Stimulated activated CD4-positive, alpha-beta T cell treated with anti-CD3 and anti-CD28 coated beads, Interleukin-2, amount 100 ng/mL, for 4 hours (primary cell): Measurements from ENCODE around the gene C2orf92.
"Not testable (repeated sequence)": the region's sequence is repeated elsewhere in the genome, so short reads cannot be mapped to it uniquely, and the experiment has no call there.

ENCODE experiments used
- DNase-seq: peaks from one replicate; pipeline ENCODE4 v3.0.0-alpha.2; 2020; ENCODE audit warnings: low read depth

C2orf92 gene

DNA sequence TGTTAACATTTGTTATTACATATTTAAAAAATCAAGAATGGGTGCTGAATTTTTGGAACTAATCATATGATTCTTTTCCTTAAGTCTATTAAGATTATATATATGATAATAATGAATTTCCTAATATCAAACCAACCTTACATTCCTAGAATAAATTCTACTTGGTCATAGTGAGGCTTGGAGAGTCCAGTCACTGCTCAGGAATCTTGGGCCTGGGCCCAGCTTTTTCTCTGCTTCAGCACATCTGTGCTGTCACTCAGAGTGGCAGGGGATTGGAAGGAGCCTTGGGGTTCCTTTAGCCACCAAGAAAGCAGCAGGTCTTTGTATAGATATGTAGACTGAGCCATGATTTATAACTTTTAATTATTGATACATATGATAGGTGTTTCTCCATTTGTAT is 24.0 kb downstream of the C2orf92 start:
- no peak for DNase-seq

DNA sequence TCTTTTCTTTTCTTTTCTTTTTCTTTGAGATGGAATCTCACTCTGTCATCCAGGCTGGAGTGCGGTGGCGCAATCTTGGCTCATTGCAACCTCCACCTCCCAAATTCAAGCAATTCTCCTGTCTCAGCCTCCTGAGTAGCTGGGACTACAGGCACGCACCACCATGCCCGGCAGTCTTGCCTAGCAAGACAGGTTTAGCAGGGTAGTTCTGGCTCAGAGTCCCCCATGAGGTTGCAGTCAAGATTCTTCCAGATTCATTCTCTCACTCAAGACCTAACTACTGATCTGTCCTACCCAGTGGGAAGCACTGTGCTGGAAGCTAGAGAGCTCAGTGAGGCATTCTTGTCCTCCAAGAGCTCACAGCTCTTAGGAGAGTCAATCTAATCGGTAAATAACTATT is 26.2 kb downstream of the C2orf92 start:
- DNase-seq = no peak

DNA sequence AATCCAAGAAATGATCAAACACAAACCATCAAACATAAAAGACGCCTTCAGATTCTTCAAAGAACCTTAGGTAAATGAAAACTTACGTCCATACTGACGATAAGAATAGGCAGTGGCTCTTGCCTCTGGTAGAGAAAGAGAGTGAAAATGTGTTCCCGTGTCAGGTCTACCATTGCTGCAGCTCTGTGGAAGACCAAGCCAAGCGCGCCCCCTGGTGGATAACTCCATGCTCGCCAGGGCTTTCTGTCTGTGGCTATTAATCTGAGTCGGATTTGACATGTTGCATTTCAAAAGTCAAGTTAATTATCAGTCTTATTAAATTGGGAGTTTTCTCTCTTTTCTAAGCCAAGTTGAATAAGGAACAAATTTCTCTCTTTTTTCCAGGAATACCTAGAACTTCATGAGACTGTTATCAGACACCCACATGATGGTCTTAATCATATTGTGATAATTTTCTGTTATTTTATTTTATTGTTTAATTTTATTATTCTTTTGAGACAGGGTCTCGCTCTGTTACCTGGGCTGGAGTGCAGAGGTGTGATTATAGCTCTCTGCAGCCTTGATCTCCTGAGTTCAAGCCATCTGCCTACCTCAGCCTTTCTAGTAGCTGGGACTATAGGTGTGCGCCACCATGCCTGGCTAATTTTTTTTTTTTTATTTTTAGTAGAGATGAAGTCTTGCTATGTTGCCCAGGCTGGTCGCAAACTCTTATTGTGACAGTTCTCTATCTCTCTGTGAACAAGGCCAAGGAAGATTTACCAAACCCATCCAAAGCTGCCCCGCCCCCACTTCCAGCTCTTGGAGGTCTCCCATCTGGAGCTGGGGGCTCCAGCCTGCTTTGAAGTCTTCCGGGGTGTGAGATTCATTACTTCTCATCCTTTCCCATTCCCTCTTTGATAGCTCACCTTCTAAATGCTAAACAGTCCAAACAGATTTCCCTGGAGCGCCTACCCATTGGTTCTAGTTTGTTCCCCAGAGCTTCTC is 28.0 kb downstream of the C2orf92 start:
- DNase-seq = peak; percentile 83

DNA sequence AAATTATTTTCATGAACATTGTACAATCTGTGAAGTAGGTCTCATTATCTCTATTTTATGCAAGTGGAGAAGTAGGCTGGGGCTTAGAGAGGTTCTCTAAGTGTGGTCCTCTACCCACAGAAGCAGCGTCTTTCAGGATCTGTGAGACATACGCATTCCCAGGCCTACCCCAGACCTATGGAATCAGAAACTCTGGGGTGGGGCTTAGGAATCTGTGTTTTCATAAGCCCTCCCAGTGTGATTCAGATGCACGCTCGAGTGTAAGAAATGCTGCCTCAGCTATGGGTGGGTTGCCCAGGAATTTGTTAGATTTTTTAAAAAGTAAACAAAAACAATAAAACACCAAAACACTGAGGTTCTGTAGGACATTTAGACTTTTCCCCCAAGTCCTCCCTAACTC is 29.0 kb downstream of the C2orf92 start:
- no peak for DNase-seq

DNA sequence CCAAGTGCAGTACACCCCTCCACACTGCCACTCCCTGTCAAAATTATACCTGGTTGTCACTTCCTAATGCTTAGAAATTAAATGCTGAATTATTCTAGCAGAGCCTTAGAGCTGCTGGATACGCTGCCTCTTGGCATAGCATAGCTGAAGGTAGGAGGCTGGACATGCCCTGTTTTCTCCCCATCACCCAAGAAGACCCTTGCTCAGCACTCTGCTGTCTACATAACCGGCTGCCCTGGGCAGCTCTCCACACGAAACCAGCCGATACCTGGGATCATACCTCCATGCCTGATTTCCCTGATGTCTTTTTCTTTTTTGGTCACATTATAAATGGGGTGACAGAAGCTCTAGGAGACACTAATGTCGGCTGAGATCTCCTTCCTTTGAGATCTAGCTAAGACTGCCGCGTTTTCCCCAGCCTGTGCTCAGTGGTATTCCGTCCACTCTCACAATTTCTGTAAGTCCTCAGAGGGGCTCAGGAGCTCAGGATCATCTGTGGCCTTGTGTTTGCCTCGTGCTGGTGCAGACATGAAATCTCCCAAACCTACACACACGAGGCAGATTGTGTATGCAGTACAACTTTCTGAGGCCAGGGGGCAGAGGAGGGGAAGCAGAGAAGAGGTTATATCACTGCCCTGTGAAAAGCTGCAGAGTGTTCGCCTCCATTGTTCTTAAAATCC is 30.4 kb downstream of the C2orf92 start:
- peak; percentile 50 for DNase-seq

DNA sequence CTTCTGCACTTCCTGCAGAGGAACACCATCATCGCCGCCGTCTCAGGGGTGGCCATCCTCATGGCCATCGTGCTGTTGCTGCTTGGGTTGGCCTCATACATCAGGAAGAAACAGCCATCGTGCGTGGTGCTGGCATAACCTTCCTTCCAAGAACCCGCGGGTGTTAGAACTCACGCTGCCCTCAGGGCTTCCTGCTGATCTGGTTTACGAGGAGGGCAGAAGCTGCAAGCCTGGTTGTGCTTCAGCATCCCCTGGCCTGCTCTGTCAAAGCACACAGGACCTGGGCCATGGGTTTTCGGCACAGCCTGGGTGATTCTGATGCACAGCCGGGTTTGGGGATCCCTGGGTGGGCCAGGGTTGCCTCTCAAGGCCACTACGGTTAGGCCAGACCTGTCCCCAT is 31.7 kb downstream of the C2orf92 start:
- DNase-seq = no peak

DNA sequence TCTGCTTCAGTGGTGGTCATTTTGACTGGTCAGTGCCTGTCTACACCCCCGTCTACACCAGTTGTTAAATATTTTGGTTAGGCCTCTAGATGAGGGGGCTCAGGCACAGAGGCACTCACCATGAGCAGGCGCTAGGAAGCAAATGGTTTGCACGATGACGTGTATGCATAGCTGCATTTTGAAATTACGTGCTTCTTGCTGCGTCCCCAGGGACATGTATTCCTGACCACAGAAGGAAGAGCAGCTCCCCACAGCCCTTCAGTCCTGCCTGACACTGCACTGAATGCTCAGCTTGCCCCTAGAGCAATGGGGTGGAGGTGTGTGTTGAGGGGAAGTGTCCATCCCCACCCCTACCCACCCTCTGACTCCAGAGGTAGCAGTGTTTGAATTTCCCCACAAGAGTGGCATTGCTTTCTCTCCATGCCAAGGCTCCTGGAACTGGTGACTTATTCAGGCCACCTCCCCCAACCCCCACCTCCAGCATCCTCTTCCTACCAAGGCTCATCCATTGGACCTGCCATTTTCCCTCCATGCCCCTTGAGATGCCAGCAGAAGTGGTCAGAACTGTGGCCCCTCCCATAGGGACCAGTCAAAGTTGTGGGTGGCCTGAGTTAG is 32.4 kb downstream of the C2orf92 start:
- DNase-seq = no peak

DNA sequence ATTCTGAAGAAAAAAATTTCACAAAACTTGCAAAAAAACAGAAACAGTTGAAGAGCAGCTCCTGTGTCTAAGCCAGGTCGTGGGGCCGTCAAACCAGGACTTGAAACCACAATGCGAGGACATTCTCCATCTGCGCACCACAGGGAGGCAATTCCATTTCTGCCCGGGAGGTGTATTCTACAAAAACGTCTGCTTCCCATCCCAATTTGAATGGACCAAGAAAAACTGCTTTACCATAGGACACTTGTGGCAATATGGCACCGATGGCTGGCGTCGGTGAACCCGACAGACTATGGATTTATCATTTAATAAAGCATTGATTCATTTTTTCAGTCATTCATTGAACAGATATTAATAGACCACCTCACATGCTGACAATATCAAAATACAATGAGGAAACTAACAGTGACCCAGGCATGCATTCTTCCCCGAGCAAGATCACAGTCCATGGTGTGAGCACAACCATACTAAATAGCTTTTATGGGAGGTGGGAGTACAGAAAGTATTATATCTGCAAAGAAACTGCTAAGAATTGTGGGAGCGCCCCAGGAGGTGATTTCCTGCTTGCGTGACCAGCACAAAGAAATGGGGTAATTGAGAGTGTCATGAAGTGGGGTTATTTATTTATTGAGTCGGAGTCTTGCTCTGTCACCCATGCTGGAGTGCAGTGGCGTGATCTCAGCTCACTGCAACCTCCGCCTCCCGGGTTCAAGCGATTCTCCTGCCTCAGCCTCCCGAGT is 33.4 kb downstream of the C2orf92 start:
- no peak for DNase-seq

DNA sequence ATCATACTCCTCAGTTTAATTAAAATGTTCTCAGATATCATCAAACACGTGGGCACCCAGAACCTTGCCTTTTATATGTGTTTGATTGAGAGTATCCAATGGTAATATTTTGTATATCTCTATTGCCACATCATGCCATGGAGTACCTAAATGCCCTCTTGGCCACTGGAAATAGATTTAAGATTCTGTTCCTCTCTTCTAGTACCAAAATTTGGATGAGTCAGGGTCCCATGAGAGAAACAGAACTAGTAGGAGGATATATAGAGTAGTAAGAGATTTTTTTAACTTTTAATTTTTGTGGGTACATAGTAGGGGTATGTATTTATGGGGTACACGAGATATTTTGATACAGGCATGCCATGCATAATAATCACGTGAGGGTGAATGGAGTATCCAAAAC is 34.2 kb downstream of the C2orf92 start:
- no peak for DNase-seq

DNA sequence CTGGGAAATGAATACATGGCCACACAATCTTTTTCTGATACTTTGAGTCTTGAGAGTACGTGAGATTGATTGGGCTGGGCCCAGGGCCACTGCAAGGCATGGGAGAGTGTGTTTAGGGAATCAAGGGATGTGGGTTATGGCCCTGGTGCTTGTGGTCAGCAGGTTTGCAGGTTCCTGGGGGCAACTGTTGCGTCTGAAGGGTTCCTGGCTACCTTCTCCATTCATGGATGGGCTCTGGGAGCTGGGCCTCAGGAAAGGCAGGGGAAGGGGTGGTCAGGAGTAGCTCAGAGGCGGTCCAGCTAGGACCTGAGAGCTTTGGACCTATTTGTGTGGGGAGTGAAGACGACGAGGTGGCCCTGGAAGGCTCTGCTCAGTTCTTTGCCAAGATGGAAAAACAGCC is 35.5 kb downstream of the C2orf92 start:
- DNase-seq = no peak

DNA sequence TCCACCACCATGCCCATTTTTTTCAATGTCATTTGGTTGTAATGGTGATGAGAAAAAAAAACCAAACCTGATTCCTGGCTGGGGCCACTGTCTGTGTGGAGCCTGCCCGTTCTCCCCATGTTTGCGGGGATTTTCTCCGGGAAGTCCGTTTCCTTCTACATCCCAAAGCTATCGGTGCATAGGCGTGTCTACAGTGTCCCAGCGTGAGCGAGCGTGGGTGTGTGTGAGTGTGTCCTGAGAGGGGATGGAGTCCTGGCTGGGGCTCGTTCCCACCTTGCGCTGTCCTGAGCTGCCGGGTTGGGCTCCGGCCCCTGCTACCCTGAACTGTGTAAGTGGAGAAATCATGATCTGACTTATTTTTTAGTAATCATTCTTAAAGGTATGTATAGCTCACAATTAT is 36.6 kb downstream of the C2orf92 start:
- no peak for DNase-seq

DNA sequence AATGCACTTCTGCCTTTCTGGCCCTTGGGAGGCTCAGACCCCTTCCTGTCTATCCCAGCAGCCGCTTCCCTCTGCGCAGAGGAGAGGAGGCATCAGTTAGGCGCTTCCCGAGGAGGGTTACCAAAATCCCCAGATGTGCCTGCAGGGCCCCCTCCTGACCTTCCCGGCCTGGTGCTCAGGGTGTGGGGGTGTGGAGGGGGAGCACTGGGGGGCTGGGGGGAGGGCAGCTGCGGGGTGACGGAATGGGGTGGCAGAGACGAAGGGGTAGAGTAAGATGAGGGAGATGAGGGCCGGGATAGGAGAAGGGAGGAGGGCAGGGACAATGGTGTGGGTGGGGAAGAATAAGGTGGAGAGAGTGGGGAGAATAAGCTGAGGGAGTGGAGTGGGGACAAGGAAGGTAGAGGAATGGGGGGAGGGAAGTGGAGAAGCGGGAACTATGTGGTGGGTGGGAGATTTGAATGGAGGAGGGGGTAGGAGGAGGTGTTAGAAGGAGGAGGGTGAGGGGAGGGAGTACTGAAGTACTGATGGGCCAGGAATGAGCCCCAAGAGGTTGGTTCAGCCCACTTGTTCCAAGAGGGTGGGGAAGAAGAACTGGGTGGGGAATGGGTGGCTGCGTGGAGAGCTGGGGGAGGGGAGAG is 37.3 kb downstream of the C2orf92 start:
- DNase-seq = no peak

DNA sequence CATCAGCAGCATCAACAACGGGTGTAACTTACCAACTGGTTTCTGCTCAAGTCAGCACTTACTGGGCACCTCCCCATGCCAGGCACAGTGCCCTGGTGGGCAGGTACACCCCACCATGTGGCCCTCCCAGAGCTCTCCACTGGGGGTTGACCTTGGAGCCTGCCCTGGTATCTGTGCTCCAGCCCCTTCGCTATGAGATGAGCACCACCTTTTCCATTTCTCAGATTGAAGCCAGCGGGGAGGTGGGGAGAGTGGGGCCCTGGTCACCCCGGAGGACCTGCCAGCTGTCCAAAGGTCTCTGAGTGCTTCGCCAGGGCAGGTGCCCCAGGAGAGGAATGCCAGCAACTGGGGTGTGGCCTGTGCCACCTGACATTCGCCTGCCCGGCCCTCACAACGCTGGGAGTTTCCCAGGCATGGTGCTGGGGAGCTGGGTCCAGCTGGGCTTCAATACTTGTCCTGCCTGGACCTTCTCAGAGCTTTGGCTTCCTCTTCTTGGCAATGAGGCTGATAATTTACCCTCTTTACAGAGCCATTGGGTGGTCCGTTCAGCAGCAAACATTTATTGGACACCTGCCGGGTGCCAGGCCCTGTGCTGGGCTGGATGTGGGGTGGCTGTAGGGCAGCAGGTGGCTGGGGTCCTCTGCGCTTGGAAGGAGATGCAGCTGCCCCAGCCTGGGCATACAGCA is 38.0 kb downstream of the C2orf92 start:
- no peak for DNase-seq

DNA sequence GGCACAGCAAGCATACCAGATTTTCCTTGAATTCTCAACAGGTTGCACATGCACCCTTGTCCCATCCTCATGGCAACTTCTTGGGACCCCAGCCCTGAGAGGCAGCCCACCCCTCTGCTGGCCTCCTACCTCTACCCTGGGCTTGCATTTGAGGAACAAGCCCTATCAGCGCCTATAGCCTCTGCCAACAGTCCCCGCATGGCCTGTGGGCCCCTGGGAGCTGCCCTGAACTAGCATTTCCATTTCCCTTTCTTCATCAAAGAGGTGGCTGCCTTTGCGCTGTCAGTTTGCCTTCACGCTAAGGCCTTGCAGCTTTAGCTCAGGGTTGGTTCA is 38.5 kb downstream of the C2orf92 start:
- no peak for DNase-seq

DNA sequence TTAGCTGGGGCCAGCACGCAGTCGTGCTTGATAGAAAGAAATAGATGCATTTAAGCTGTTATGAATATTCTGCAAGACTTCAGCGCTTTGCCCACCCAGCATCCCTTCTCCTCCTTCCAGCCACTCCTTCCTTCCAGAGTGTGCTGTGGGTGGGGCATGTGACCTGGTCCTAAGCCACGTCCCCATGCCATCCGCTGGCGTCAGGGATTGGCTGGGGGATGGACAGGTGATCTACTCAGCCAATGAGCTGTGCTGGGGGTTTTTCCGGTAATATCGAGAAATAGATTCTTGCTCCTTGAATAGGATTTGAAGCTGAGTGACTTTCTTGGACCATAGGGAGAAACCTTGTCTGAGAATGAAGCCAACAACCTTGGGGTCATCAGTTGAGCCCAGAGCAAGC is 39.1 kb downstream of the C2orf92 start:
- DNase-seq = no peak

DNA sequence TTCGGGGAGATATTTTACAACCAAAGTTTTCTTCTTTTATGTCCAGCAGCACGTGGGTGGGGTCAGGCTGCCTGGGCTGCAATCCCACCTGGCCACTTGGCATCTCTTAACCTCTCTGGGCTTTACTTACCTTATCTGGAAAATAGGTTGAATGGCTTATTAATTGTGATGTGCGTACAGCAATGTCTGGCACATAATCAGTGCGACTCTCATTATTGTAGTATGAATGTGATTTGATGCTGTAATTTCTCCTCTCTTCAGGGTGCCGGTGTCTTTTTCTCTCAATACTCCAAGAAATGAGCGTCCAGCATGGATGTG is 41.8 kb downstream of the C2orf92 start:
- DNase-seq = no peak

DNA sequence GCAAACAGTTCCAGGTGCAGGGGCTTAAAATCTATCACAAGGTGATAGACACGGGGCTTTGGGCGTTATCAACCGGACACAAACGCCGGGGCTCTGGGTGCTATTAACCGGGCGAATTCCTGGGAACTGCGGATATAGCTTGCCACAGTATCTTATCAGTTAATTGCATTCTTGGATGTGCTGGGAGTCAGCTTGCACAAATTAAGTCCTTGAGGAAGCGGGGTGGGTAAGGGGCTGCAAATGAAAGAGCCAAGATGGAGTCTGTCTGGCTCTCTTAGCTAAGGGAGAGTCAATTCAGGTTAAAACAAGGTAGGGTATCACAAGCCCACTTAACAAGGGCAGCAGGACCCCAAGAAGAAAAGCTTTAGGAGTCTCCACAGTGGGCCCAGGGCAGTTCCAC is 42.7 kb downstream of the C2orf92 start:
- DNase-seq = not testable (repeated sequence)

DNA sequence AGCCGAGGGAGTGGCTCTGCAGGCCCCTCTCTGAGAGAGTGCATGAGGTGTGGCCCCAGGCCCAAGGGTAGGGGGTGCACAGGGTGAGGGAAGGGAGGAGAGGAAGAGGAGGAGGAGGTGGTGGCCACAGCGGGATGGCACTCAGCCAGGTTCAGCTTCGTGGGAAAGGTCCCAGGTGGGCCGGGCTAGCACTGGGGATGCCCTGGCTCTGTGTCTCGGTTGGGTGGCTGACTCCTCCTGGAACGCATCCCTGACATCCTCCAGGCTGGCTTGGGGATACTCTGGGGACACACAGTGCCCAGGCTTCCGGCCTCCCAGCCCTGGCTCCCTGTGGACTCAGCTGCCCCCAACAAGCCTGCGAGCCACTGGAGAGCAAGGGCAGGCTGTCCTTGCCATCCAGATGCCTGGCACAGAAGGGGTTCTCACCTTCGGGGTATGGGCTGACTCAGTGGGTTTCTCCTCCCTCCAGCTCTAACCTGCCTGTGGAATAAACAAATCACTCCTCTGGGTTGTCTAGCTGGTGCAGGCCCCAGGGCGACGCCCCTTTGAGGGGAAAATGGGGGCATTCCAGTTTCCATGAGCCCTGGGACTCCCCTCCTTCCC is 43.3 kb downstream of the C2orf92 start:
- peak; percentile 55 for DNase-seq

DNA sequence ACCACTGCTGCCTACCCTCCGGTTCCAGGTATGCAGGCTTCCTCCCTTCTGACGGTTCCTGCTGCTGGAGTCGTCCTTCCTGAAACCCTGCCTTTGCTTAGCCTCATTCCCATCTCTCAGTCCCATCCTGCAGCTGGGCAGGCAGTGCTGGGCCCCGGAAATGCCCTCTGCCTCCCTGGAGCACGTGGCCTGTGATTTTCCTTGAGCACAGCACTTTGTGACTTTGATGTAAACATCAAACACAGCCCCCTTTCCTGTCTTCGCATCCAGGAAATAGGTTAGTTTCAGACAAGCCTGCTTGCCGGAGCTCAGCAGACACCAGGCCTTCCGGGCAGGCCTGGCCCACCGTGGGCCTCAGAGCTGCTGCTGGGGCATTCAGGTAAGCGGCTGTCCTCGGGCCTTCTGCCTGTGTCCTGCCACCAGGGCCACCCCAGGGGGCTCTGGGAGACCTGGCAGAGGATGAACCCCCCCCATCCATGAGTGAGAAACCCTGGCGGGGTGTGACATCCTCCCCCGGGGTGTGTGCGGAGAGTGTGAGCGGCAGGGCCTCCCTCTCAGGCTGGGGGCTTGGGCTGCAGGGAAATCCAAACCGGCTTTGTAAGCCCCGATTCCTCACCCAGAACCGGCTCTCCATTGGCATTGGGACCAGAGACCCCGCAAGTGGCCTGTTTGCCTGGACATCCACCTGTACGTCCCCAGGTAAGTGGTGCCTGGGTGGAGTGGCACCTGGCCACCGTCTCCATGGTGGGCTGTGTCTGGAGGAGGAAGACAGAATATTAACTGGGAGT is 44.0 kb downstream of the C2orf92 start, which contains the start of gene ZAP70:
Gene ZAP70 (plus strand): TSS at position 281 of the 788 bp plus-strand sequence. CDS start 10,461 bp downstream, outside the sequence.
- peak; percentile 50 for DNase-seq
